SK-N-SH (cell line): ENCODE measurements around the gene RPL21.

Experiments used
- CTCF ChIP-seq: fragments of 200-600 bp; sonication (generic); IDR thresholded peaks from 2 replicates; pipeline ENCODE4 v1.6.1; 2017; ENCODE audit warnings: antibody characterized with exemption, mild to moderate bottlenecking, moderate library complexity
- EP300 ChIP-seq, 2 experiments: IDR thresholded peaks; 2 replicates each; pipeline versions ENCODE4 v1.4.0 to v1.6.1; 2012; ENCODE audit warnings: borderline replicate concordance in 1 of 2, low read depth in 1 of 2, low read length in 1 of 2
- EZH2phosphoT487 ChIP-seq: fragments of 200-600 bp; sonication (generic); IDR thresholded peaks from 2 replicates; pipeline ENCODE4 v1.6.1; 2017; ENCODE audit warnings: low read depth, mixed run types, mild to moderate bottlenecking, antibody characterized with exemption, moderate library complexity, borderline replicate concordance
- FOSL2 ChIP-seq: IDR thresholded peaks from 2 replicates; pipeline ENCODE4 v1.4.0; 2012; ENCODE audit warnings: low read depth, mild to moderate bottlenecking, moderate library complexity, borderline replicate concordance
- GABPA ChIP-seq: IDR thresholded peaks from 2 replicates; pipeline ENCODE4 v1.4.0; 2012; ENCODE audit warnings: low read depth, mild to moderate bottlenecking
- MAX ChIP-seq: IDR thresholded peaks from 2 replicates; pipeline ENCODE4 v1.4.0; 2012; ENCODE audit warnings: low read depth
- NRF1 ChIP-seq: IDR thresholded peaks from 2 replicates; pipeline ENCODE4 v1.6.1; 2012; ENCODE audit warnings: low read depth, mild to moderate bottlenecking, low read length
- RCOR1 ChIP-seq: fragments of 150-350 bp; IDR thresholded peaks from 2 replicates; pipeline ENCODE4 v1.6.1; 2017; ENCODE audit warnings: antibody characterized with exemption, low read length
- REST ChIP-seq: IDR thresholded peaks from 2 replicates; pipeline ENCODE4 v1.6.1; 2012; ENCODE audit warnings: mild to moderate bottlenecking, low read depth, low read length, moderate library complexity
- RXRA ChIP-seq: IDR thresholded peaks from 2 replicates; pipeline ENCODE4 v1.4.0; 2012; ENCODE audit warnings: low read depth, mild to moderate bottlenecking, borderline replicate concordance
- SIN3A ChIP-seq: IDR thresholded peaks from 2 replicates; pipeline ENCODE4 v1.6.1; 2012; ENCODE audit warnings: low read depth, mild to moderate bottlenecking, low read length, moderate library complexity, borderline replicate concordance
- TEAD4 ChIP-seq: IDR thresholded peaks from 2 replicates; pipeline ENCODE4 v1.4.0; 2012; ENCODE audit warnings: mild to moderate bottlenecking, borderline replicate concordance; ENCODE audit not compliant: insufficient read depth
- USF2 ChIP-seq: fragments of 150-350 bp; IDR thresholded peaks from 2 replicates; pipeline ENCODE4 v1.6.1; 2017; ENCODE audit warnings: antibody characterized with exemption, low read length, low read depth, borderline replicate concordance
- TF ChIP-seq, protein P1 (sequence below): IDR thresholded peaks from 2 replicates; pipeline ENCODE4; 2012

- TF ChIP-seq REST (no peak), RXRA (no peak), CTCF (no peak), GABPA (no peak), EP300 (IDR thresholded peaks at IDR 0.05; ENCODE audit: borderline replicate concordance in 1 of 2, low read depth in 1 of 2, low read length in 1 of 2) (no peak), EZH2phosphoT487 (no peak), RCOR1 (no peak), FOSL2 (no peak), MAX (no peak), SIN3A (no peak), NRF1 (no peak), TEAD4 (no peak), USF2 (no peak)
- TF ChIP-seq, protein P1, sequence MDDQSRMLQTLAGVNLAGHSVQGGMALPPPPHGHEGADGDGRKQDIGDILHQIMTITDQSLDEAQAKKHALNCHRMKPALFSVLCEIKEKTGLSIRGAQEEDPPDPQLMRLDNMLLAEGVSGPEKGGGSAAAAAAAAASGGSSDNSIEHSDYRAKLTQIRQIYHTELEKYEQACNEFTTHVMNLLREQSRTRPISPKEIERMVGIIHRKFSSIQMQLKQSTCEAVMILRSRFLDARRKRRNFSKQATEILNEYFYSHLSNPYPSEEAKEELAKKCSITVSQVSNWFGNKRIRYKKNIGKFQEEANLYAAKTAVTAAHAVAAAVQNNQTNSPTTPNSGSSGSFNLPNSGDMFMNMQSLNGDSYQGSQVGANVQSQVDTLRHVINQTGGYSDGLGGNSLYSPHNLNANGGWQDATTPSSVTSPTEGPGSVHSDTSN: no peak
Observed at GRCh38 chr13:27274631-27275030, 23.3 kb downstream of the RPL21 start.
